DLD1 (cell line): ENCODE measurements around the gene SOX8.
"Not testable (repeated sequence)": the region's sequence is repeated elsewhere in the genome, so short reads cannot be mapped to it uniquely, and the experiment has no call there.

ENCODE experiments used
- in situ Hi-C: cut with HindIII; loops from 2 replicates; pipeline ENCODE4 v1.10.0; 2017; ENCODE audit warnings: low sequenced_read_pairs

The SOX8 gene

GRCh38 chr16:1020091-1020399 lies 38.5 kb downstream of the SOX8 start:
- in situ Hi-C loops: no loop called here

DNA sequence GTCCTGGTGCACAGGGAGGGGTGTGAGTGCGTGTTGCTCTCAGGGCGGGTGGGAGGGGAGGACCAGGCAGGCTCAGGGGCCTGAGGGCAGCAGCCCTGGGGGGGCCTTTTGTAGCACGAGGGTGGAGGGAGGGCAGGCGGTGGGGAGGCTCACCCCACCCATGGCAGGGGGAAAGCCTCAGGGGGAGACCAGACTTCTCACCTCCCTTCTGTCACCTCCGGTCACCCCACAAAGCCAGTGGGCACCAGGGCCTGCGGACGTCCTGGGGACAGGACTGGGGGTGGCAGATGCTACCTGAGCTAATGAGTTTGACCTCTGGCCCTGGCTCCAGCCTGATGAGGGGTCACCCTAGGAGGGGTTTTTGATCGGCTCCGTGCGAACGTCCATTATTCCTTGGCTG lies 39.0 kb downstream of the SOX8 start:
- in situ Hi-C loops: no loop called here

DNA sequence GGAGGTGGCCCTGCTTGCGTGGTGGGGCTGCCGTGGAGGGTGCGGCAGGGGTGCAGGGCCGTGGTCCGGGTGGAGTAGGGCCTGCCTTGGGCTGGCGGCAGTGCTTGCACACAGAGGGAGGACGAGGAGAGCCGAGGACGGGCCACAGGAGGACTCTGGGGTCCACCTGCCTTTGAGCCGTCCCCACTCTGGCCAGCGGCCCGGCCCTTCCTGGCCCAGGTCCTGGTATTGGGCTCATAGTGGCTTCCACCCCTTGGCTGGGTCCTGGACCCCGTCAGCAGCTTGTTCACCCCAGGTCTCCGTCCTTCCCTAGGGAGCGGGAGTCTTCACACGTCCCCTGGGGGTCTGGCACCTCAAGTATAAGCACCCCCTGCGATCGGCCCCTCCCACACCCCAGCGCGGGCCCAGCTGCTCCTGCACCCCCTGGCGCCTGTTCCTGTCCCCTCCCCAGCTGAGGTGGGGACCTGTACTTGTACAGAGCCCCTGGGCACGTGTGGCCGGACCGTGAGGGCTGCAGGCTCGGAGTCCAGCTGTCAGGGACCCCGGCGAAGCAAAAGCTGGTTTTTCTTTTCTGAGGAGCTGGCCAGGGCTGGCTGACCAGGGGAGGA lies 40.1 kb downstream of the SOX8 start:
- in situ Hi-C loops: no loop called here

DNA sequence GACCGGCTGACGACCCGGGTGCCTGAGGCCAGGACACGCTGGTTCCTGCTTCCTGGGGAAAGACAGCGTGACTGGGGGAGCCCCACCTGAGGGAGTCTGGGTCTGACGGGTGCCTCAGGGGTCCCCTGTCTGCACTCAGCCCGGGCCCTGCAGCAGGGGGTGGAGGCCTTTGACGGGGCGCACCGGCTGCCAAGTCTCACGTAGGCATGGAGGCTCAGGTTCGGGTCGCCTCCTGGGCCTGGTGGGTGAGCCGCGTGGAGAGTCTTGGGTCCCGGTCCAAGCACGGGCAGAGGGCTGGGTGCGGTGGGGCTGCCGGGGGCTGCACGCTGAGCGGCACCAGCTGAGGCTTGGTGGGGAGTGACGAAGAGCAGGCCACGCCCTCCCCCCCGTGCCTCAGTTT lies 40.9 kb downstream of the SOX8 start:
- in situ Hi-C loops: no loop called here

DNA sequence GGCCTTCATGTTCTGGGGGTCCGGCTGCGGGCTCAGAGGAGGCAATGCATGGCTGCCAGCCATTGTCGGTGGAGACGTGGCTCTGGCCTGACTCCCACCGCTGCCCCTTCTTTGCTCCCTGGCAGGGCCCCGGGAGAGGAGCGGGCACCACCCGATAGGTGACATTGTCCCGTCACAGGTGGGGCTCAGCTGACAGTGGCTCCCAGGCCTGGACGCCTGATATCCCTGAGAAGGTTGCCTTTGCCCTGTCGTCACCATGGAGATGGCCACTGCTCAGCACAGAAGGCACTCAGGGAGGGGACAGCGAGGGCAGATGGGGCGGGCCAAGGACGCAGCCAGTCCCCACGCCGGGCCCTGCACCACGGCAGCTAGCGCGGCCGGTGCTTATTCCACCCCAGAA lies 42.6 kb downstream of the SOX8 start:
- in situ Hi-C loops: no loop called here

- in situ Hi-C loops: not testable (repeated sequence)
Observed at GRCh38 chr16:1025183-1025809, 43.7 kb downstream of the SOX8 start.

- in situ Hi-C loops: no loop called here
Observed at GRCh38 chr16:1026057-1026783, 44.6 kb downstream of the SOX8 start.

- in situ Hi-C loops: no loop called here
Observed at GRCh38 chr16:1026784-1027500, 45.4 kb downstream of the SOX8 start.

- in situ Hi-C loops: no loop called here
Observed at GRCh38 chr16:1027501-1027815, 45.9 kb downstream of the SOX8 start.

GRCh38 chr16:1028056-1028455 lies 46.5 kb downstream of the SOX8 start:
- in situ Hi-C loops: no loop called here

DNA sequence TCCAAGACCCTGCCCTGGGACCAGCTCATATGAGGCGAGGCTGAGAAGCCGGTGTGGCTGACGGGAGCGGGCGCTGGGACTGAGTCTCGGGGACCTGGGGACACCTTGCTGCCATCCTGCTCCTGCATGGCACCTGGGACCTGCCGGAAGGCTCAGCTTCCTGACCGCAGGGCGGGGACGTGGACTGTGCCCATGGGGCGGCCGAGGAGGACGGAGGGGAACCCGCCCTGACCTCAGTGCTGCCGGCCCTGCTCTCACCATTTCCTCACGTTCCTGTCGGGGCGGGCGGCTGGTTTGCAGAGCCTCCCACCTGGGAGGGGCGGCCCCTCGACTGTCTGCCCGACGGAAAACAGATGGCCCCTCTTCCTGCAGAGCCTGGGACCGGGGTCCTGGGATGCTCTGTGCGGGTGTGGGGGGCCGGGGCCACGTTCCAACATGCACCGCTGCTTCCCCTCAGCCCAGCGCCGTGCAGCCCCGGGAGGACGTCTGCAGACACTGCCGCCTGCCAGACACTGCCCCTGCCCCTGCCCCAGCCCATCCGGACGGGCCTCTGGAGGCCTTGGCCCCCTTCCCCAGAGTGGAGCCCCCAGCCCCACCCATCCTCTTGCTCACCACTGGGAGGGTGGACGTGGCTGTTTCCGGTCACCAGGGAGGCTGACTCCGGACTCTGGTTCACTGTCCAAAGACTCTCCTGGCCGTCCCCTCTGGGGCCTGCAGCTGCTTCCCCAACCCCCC lies 47.1 kb downstream of the SOX8 start:
- in situ Hi-C loops: no loop called here

DNA sequence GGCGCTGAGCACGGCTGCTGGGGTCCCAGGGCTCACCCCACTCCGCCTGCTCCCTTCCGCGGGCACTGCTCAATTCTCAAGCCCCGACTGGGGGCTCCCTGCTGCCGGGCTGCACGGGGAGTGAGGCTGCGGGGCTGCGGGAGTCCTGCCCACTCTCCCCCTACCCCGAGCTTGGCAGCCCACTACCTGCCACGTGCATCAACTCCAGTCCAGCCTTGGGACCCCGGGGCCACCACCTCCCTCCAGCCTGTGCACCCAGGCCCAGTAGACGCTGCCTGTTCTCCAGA lies 47.6 kb downstream of the SOX8 start:
- in situ Hi-C loops: no loop called here

DNA sequence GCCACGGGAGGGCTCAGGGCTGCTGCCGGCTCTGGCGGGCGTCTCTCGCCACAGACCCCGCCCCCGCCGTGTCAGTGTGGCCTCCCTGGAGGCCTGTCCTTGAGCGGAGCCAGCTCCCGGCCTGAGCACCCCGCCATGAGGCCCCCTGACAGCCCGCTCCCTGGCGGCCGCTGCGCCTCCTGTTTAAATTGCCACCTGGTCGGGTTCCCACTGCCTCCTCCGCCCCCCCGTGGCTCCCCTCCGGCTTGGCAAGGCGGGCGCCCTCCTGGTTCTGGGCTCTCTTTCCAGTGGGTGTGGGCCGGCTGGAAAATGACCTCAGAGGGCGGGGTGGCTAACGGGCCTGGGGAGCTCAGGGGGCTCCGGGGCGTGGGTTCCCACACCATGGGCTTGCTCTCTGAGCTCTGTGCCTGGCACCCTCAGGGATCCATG lies 48.9 kb downstream of the SOX8 start:
- in situ Hi-C loops: no loop called here

GRCh38 chr16:1031666-1032065 lies 50.1 kb downstream of the SOX8 start:
- in situ Hi-C loops: no loop called here

DNA sequence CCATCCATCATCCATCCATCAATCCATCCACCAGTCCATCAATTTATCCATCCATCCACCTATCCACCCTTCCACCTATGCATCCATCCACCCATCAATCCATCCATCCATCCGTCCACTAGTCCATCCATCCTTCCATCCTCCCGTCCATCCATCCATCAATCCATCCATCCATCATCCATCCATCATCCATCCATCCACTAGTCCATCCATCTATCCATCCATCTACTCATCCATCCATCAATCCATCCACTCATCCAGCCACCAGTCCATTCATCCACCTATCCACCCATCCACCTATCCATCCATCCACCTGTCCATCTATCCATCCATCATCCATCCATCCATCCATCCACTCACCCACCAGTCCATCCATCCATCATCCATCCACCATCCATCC lies 51.0 kb downstream of the SOX8 start:
- in situ Hi-C loops: no loop called here

DNA sequence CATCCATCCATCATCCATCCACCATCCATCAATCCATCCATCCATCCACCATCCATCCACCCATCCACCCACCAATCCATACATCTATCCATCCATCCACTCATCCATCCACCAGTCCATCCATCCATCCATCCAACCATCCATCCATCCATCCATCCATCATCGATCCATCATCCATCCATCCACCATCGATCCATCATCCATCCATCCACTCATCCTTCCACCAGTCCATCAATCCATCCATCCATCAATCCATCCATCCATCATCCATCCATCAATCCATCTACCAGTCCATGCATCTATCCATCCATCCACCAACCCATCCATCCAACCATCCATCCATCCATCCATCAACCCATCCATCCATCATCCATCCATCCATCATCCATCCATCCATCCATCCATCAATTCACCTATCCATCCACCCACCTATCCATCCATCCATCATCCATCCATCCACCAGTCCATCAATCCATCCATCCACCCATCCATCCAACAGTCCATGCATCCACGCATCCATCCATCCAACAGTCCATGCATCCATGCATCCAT lies 51.6 kb downstream of the SOX8 start:
- in situ Hi-C loops: no loop called here

- in situ Hi-C loops: no loop called here
Observed at GRCh38 chr16:1034230-1035065, 52.9 kb downstream of the SOX8 start.

DNA sequence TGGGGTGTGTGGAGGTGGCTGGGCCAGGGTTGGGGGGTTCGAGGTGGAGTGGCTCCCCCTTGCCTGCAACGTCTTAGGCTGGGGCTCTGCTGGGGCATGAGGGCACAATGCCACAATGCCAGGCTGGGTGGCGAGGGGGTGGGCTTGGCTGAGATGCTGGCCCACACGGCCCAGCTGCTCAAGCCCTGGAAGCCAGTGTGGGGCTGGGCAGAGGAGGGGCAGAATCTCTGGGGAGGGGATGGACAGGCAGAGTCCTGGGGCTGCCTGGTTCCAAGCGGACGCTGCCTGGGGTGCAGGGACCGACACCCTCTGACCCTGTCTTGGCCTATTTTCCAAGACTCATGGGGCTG lies 53.5 kb downstream of the SOX8 start:
- in situ Hi-C loops: no loop called here

DNA sequence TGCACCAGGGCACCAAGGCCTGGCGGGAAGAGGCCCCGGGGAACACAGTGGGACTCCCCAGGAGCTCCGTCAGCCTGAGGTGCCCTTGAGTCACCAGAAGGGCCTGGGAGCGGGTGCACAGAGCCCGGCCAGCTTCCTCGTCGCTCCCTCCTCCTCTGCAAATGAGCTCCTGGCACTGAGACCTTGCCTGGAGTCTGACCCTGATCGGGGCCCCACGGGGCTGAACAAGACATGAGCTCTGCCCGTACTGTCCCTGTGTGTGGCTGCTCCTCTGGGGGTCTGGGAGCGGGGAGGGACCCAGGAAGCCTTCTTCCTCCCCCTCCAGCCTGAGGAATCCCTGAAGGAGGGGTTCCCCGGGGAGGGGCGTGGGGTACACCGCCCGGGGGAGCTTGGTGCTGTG lies 54.6 kb downstream of the SOX8 start:
- in situ Hi-C loops: no loop called here
